ENCODE results near the gene IRS1.
"Not testable (repeated sequence)": the region's sequence is repeated elsewhere in the genome, so short reads cannot be mapped to it uniquely, and the experiment has no call there.

IRS1 gene, protein sequence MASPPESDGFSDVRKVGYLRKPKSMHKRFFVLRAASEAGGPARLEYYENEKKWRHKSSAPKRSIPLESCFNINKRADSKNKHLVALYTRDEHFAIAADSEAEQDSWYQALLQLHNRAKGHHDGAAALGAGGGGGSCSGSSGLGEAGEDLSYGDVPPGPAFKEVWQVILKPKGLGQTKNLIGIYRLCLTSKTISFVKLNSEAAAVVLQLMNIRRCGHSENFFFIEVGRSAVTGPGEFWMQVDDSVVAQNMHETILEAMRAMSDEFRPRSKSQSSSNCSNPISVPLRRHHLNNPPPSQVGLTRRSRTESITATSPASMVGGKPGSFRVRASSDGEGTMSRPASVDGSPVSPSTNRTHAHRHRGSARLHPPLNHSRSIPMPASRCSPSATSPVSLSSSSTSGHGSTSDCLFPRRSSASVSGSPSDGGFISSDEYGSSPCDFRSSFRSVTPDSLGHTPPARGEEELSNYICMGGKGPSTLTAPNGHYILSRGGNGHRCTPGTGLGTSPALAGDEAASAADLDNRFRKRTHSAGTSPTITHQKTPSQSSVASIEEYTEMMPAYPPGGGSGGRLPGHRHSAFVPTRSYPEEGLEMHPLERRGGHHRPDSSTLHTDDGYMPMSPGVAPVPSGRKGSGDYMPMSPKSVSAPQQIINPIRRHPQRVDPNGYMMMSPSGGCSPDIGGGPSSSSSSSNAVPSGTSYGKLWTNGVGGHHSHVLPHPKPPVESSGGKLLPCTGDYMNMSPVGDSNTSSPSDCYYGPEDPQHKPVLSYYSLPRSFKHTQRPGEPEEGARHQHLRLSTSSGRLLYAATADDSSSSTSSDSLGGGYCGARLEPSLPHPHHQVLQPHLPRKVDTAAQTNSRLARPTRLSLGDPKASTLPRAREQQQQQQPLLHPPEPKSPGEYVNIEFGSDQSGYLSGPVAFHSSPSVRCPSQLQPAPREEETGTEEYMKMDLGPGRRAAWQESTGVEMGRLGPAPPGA (N-terminal part only)

DNA sequence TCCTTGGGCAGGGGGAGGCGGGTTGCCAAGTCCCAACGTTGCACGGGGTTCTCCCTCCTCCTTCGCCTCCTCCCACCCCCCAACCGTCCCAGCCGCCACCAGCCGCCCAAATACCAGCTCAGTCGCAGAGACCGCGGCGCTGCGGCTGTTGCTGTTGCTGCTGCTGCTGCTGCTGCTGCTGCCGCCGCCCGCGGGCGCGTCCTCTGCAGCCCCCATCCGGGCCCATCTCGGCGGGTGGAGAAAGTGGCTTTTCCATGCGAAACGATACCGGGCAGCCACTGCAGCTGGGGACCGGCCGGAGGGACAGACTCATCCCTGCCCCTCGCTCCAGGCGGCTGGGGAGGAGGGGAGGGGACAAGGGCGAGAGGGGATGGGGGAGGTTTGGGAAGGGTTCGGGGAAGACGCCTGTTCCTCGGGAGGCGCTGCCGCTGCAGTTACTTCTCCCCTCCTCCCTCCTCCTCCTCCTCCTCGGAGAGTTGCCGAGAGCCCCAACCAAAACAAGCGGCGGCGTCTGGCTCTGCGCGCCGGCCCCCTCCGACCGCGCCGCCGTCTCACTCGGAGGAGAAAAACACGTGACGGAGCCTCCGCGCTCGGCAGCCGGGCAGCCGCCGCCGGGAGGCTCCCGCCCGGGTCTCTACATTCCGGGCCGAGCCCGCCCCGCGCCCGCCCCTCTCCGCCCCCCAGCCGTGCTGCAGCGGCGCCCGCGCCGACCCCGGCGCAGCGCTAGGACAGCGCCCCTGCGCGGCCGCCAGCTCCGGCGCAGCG, at the start of gene IRS1:
IRS1 (minus strand) TSS at position 610 of the 765 bp plus-strand sequence. CDS start 1,082 bp downstream, outside the sequence.
- DNase-seq, result peak; percentile 8 to 42 (median 23)

GRCh38 chr2:226849349-226849748, 49.7 kb upstream of the IRS1 start:
- no peak for DNase-seq

GRCh38 chr2:226847511-226847910, 47.9 kb upstream of the IRS1 start:
- no peak for DNase-seq

GRCh38 chr2:226847090-226847489, 47.5 kb upstream of the IRS1 start:
- DNase-seq, result no peak

DNA sequence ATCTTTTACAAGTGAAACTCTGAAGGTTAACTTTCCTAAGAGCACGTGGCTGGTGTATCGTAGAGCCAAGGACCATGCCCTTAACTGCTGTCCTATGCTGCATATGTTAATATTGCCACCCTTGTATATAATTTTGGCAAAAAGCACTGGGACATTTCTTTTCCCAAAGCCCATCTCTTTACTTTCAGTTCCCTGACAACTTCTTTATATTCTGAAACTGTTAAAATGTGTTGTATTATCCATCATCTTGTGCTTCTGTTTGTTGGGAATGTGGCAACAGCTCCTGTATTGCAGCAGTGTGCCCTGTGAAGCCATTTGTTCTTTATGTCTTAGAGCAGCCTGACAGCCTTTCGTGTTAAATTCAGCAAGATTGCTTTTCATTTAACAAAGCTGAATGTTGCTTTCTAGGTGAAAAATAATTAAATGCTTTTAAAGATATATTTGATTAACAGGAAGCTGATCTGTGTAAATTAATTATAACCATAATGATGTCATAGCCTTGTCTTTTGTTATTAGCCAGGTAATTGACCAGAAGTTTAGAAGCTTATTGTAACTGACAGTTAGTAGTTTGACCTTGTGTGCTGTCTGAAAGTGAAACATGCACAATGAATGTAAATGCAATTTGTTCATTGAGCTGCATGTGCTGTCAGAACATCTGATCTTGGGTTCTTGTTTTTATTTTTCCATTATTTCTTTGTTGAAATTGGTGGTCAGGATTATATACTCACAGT, 45.9 kb upstream of the IRS1 start:
- DNase-seq, result no peak

DNA sequence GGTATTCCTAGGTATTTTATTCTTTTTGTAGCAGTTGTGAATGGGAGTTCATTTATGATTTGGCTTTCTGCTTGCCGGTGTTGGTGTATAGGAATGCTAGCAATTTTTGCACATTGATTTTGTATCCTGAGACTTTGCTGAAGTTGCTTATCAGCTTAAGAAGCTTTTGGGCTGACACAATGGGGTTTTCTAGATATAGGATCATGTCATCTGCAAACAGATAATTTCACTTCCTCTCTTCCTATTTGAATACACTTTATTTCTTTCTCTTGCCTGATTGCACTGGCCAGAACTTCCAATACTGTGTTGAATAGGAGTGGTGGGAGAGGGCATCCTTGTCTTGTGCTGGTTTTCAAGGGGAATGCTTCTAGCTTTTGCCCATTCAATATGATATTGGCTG, 43.4 kb upstream of the IRS1 start:
- not testable (repeated sequence) for DNase-seq

DNA sequence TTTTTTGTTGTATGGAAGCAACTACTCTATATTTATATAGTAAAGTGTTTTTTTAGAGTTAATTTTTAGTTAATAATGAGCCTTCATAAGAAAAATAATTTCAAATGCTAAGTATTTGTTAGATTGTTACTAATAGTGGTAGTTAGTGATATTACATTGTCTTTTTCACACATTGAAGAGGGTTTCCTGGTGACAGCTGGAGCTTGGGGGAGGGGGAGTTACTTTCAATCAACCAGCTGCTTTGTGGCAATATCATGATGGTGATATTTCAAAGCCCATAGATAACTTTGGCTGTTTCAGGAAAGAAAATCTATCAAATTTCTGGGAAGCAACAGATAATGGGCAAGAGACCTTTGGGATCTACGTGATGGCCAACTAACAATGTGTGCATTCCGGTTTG, 40.3 kb upstream of the IRS1 start:
- DNase-seq, result no peak

DNA sequence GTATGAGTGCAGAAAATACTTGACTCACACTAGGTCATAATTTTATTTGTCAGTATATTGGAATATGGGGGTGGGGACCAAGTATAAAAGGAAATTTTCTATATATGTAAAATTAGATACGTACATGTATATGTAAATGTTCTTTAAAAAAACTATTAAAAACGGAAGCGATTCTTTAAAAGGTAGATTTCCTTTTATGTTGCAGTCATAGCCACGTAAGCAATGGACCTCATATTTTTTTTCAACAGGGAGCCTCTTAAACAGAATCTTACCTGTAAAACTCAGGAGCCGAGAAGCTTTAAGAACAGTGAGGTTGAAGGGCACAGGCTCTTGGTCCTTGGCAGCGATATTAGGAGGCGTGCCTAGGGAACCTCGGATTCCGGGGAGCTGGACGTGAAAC, 39.5 kb upstream of the IRS1 start:
- DNase-seq, result no peak

- DNase-seq, result no peak
These were observed 39.1 kb upstream of the IRS1 start for GRCh38 chr2:226838722-226839121.

DNA sequence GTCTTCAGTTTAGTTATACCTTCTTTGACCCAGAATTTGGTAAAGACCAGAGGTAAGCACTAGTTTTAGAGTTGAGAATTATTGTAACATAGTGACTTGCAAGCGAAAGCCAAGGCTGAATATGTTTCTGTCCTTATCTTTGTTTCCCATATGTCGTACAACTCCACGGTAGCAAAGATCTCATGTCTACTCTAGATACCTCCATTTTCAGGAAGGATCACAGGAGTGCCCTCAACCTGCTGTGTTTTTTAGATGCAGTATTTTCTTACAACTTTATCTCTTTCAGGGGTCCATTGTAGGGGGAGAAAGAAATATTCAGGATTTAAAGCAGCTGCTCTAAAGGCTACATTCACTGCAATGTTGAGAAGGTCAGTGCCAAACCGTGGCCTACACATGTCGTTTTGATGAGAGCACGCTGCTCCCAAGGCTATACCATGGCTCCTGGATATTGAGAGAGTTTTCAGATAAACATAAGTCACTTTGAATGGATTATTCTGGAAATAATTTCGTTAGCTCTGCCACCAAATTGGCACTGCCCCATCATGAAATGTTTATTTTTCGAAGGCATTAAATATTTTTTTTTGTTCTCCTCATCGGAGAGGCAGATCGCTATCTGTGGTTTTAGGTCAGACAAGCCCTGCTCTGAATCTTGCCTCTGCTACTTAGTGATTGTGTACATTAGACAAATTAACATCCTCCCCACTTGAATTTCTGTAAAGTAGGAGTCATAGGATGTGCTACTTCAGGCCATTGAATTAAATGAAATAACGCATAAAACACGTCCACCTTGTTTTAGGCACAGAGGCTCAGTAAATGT, 38.4 kb upstream of the IRS1 start:
- no peak for DNase-seq

DNA sequence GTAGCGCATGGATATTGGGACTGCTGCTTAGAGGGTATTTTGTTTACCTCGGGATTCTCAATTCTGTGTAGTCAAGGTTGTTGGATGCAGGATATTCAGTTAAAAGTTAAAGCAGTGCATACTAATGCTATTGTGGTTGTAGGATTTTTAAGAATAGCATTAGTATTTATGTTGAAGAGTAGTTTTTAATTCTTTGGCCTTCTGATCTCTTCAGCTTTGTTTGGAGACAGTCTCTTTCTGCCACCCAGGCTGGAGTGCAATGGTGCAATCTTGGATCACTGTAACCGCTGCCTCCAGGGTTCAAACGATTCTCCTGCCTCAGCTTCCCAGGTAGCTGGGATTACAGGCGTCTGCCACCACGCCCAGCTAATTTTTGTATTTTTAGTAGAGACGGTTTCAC, 37.7 kb upstream of the IRS1 start:
- no peak for DNase-seq

DNA sequence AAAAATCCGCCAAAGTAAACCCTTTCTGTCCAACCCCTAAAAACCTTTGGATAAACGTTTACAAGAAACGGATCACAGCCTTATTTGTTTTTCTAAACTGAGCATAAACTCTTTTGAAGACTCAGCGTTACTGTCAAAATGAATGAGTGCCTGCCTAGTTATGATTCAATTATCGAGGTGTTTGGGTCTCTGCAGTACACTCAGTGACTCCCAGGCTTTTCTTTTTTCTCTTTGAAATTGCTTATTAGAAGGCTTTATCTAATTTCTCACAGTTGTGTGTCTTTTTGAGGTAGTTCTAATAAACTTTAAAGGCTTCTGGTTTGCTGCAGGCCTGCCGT, 36.9 kb upstream of the IRS1 start:
- no peak for DNase-seq

DNA sequence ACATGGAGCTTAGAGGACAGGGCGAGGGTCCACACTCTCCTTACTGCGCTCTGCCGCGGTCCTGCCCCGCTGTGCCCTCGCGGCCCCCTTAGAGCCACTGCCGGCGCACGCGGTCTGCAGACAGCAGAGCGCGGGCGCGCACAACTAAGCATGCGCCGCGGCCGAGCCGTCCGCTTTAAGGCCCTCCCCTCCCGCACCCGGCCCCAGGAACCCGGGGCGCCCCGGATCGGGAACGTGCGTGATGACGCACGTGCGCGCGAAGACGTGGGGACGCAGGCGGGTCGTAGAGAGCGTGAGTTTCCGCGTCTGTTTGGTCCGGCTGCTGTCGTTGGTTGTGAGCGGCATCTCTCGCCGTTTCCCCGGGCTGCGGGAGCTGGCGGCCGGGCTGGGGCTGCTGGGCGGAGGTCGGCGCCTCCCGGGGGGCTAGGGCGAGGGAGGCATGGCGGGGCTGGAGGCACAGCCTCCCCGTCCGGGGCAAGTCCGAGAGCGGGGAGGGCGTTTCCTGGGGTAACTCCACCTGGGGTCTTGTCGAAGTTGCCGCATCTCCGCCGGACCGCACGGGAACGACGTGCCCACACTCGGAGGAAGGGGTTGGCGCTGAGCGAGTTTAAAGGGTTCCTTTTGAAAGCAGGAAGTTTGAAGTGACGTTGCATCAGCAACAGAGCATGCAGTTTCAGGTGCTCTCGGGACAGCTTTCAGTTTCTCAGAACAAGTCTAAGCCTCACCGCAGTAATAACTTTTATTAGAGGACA, 36.4 kb upstream of the IRS1 start, which contains the start of gene RHBDD1:
RHBDD1 (plus strand) TSS at position 259 of the 752 bp plus-strand sequence. CDS start 28,640 bp downstream, outside the sequence.
- peak; percentile 85 to 90 (median 90) for DNase-seq

DNA sequence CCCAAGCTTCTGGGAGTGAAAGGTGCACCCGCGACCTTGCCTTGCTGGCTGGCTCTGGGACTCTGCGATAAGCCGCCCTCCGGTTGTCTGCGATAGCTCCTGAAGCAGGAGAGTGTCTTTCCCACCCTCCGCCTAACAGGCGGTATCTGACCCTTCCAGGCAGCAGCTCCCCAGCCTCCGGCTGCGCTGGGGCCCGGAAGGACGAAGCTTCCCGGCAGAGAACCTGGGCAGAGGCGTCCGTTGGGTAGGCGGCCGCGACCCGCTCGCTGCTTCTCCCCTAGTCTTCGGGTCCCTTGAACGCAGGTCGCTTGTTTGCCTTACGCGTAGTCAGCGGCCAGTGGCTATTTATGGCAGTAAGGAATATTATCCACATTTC, 35.8 kb upstream of the IRS1 start:
- DNase-seq, result peak in 2 of 4 experiments; percentile 41 to 43

DNA sequence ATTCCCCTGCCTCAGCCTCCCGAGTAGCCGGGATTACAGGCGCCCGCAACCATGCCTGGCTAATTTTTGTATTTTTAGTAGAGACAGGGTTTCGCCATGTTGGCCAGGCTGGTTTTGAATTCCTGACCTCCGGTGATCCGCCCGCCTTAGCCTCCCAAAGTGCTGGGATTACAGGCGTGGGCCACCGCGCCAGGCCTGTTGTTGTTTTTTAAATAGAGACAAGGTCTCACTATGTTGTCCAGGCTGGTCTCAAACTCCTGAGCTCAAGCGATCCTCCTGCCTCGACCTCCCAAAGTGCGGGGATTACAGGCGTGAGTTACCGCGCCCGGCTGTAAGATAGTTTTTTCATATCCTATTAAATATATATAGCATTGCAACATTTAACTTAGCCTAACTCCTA, 35.3 kb upstream of the IRS1 start:
- DNase-seq, result not testable (repeated sequence)

- DNase-seq, result no peak
These were observed 32.4 kb upstream of the IRS1 start for GRCh38 chr2:226832061-226832460.

- no peak for DNase-seq
These were observed 31.6 kb upstream of the IRS1 start for GRCh38 chr2:226831266-226831665.

DNA sequence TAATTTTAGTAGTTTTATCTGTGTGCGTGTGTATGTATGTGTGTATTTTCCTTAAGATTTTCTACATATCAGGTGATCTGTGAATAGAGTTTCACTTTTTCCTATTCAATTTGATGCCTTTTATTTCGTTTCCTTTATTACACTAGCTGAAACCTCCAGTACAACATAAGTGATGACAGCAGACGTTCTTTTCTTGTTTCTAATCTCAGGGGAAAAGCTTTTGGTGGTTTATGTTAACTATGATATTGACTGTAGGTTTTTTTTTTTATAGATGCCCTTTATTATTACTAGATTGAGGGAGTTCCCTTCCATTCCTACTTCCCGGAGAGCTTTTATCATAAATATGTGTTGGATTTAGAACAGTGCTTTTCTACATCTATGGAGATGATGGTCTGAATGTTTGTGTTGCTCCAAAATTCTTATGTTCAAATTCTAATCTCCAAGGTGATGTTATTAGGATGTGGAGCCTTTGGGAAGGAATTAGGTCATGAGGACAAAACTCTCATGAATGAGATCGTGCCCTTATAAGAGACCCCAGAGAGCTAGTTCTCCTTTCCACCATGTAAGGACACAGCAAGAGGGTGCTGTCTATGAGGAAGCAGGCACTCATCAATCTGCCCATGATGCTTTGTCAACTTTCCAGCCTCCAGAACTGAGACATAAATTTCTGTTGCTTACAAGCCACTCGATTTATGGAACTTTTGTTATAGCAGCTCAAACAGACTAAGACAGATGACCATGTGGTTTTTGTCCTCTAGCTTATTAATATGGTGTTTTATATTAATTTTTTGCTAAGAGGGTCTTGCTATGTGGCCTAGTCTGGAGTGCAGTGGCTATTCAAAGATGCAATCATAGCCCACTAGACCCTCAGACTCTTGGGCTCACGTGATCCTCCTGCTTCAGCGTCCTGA, 30.4 kb upstream of the IRS1 start:
- DNase-seq, result no peak

DNA sequence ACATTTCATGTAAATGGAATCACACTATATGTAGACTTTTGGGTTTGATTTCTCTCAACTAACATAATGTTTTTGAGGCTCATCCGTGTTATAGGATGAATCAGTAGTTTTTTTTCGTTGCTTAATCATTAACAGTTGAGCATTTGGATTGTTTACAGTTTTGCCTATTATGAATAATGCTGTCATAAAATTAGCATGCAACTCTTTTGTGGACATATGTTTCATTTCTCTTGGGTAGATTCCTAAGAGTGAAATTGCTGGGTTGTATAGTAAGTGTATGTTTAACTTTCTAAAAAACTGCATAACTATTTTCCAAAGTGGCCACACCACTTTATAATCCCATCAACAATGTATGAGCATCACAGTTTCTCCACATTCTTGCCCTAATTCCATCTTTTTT, 28.6 kb upstream of the IRS1 start:
- DNase-seq, result no peak
